T-helper 22 cell (primary cell): Measurements from ENCODE around the gene NFYA.

Experiments used
- DNase-seq: peaks from one replicate; pipeline ENCODE4 v3.0.0-alpha.2; 2020; ENCODE audit warnings: low read depth

NFYA gene

GRCh38 chr6:41072836-41073202 lies at the start of gene NFYA:
NFYA (plus strand) TSS chr6:41072974; CDS start chr6:41079090, 6,116 bp downstream.
- DNase-seq, result no peak

GRCh38 chr6:41023114-41023513 lies 49.7 kb upstream of the NFYA start:
- no peak for DNase-seq

DNA sequence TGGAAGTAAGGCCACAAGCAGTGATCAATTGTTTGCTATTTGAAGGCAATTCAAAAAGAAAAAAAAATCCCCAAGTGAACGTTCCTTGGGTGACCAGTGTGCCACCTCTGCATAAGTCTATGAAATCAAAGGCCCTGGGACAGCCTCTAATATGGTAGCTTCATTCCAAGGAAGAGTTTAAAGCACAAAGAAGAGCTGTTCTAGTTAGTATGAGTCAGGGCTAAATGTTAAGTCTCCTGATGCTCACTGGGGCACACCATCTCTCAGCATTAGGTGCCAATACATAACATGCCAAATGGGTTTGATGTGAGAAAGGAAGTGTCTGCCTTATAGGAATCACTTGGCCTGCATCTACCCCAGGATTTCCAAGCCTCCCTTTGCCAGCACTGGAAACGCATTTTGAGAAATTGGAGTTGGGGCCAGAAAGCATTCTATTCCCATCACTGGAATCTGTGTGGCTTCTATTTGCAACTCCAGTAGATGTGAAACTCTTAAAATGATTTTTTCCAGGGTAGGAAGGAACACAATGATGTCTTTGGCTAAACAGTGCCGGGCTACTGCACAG lies 46.7 kb upstream of the NFYA start:
- DNase-seq, result no peak

- no peak for DNase-seq
Observed at GRCh38 chr6:41027241-41027640, 45.5 kb upstream of the NFYA start.

GRCh38 chr6:41027799-41028560 lies 44.8 kb upstream of the NFYA start:
- DNase-seq, result peak; percentile 32

DNA sequence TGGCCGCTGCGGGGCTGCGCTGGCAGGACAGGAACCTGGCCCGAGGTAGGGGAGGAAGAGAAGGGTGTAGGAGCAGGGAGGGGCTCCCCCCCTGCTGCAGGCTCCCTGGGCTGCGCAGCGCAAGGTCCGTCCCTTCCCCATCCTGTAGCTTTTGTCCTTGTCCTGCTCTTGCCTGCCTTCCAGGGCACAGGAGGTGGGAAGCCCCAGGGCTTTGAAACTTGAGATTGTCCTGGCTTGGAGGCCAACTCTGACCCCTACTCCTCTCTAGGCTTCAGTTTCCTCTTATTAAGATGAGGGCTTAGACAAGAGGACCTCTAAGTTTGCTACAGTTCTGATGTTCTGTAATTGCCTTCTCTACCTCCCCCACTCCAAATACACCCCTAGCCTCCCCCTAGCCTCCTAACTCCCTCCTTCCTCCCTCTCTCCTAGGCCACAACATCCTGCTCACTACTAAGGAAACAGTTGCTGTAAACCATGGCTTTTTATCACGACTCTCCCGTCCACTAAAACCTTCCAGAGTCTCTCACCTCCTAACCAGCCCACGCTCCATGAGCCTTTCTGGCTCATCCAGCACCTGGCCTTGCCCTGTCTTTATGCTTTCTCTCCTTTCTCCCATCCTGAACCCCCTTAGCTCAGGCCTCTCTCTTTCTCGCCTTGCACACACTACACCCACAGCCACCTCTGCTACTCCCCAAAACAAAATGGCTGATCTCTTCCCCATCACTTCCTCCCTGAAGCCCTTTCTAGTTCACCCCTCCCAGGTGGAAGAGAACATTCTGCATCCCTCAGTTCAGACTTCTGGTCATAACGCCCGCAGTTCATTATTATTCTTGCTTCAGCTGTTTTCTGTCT lies 44.0 kb upstream of the NFYA start:
- DNase-seq, result no peak

GRCh38 chr6:41032830-41033229 lies 39.9 kb upstream of the NFYA start:
- no peak for DNase-seq

- DNase-seq, result no peak
Observed at GRCh38 chr6:41033776-41034175, 39.0 kb upstream of the NFYA start.

DNA sequence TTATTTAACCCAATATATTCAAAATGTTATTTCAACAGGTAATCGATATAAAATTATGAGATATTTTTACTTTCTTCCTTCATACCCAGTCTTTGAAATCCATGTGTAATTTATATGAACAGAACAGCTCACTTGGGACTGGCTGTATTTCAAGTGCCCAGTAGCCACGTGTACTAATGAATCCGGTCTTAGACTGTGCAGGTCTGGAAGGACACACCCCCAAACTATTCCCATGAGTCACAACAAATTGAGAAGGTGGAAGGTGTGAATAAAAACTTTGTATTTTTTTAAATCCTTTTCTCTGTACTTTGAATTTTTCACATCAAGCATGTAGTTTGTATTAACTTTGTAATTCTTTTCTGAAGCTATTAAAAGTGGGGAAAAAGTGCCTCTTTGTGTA lies 36.6 kb upstream of the NFYA start:
- DNase-seq, result no peak

- DNase-seq, result no peak
Observed at GRCh38 chr6:41036601-41037000, 36.2 kb upstream of the NFYA start.

DNA sequence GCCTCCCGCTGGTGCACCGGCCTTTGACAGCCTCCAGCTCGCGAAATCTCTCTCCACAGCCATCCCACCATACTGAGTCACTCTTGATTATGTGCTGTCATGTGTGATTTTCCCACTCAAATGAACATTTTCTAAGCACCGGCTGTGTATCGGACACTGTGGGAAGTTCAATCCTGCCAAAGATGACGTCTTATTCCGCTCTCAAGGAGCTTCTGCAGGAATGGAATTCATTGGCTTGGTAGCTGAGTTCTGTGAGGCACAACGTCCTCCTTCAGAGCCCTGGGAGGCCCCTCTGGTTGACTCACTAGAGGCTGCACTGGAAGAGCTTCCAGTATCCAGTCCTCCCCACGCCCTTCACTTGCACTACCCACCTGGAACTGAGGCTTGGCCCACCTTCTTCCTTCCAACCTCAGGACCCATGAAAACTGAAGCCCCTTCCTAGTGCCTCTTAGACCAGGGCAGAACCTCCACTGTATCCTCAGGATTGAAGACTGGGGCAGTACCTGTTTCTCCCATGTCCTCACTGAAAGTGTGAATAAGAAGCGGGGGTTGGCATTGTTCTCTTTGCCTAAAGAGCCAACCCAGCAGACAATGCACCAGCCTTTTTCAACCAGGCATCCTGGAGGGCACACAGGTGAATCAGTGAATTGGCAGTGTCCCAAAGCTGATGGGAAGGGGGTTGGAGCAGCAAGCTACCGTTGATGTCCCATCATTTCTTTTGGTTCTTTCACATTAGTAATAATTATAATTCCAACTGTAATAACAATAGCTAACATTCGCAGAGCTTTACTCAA lies 35.5 kb upstream of the NFYA start:
- no peak for DNase-seq

GRCh38 chr6:41038205-41038604 lies 34.6 kb upstream of the NFYA start:
- DNase-seq, result no peak

DNA sequence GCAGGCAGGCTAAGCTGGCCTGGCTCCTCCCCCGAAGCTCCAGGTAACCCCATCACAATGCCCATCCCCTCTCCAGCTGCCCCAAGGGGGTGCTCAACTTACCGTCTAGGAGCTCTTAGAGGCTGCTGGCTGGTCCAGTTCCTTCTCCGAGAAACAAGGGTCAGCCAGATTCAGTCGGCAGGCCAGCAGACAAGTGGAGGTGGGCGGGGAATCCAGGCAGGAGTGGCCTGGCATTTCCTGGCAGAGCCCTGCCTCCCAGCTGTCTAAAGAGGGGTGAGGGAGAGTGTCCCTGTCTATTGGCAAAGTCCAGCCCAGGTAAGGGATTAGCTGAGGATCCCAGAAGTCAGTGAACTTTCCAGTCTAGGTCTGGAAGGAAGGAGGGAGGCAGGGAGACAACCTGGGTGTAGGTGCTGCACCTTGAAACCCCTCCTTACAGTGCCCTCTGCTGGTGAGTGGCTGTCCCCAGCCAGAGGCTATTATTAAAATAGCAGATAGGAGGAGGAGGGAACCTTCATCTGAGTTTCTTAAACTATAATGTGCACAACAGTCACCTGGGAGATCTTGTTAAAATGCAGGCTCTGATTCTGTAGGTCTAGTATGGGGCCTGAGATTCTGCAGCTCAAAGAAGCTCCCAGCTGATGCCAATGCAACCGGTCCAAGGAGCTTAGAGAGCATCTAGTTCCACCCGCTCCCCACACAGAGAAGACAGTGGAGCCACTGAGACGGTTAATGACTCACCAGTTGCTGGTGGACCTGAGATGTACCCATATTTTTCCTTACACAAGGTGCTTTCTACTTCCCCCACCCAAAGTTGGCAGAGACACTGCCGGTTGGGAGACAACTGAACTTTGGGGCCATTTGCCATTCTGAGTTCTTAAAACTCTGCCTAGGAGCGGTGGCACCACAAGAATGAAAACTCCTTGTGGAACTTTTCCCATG lies 33.4 kb upstream of the NFYA start, which contains the start of gene UNC5CL:
Gene UNC5CL, minus strand, starts transcription at position 162 of the 939 bp plus-strand sequence. CDS start 4,147 bp downstream, outside the sequence.
- no peak for DNase-seq

DNA sequence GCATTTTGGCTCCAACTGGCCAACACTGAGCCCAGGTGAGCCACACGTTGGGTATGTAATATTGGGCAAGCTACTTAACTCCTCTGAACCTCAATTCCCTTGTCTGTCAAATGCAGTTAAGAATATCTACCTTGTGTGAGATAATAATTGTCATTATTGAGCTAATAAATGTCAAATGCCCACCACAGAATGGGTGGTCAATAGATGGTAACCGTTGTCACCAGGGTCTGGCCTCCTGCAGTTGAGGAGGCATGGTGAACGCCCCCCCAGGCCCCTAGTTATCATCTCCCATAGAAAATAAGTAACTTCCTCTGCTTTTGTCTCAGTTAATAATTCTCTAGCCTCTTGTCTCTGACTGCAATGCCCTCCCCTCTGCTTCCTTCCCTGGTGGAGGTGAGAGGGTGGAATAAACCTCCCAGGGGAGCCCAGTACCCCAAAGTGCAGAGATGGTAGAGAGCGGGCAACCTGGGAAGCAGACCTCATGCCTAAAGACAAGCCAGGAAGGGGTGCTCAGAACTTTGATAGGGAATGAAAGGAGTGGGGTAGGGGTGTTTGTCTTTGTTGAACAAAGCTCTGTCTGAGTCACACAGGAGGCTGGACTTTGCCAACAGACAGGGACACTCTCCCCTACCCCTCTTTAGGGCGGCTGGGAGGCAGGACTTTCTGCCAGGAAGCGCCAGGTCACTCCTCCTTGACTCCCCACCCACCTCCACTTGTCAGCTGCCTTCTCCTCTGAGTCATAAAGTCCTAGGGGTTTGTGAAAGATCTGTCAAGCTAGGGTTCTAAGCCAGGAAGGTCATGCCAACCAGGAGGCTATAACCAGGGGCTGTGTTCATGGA lies 32.5 kb upstream of the NFYA start:
- DNase-seq, result no peak

GRCh38 chr6:41040940-41041536 lies 31.7 kb upstream of the NFYA start:
- DNase-seq, result no peak

DNA sequence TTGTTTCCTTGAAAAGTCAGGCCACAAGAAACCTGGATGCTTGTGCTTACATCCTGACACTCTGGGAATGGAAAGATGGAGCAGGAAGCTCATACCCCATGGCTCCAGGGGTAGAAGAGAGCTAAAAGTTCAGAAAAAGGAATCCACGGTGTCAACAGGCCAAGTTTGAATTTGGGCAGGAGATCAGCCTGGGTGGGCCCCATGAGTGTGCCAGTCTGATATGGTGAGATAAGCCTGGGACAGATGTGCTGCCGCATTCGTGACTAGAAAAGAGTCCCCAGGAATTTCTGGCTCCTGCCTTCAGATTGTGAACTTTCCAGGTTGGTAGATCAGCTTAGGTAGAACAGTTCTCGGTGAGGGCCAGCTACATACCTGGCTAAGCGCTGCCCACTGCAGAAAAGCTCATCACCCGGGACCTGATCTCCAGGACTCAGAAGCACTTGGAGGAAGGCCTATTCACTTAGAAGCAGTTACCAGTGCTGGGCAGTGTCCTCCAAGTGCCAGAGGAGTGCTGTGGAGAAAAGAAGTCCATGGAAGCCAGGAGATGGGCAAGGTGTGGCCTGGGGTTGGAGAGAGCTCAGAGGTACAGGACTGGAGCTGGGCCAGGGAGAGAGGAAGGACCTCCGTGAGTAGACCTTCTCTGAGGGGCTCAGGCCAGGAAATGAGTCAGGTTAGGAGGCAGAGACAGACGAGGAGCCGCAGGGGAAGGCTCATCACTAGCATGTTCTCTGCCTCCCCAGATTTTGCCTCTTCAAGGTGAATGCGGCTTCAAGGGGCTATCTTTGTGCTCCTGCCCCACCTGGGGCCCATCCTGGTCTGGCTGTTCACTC lies 30.3 kb upstream of the NFYA start, which contains the start of gene TSPO2:
Gene TSPO2, plus strand, starts transcription at position 242 of the 830 bp plus-strand sequence. Its CDS starts 519 bp downstream, at position 761.
- DNase-seq, result no peak

DNA sequence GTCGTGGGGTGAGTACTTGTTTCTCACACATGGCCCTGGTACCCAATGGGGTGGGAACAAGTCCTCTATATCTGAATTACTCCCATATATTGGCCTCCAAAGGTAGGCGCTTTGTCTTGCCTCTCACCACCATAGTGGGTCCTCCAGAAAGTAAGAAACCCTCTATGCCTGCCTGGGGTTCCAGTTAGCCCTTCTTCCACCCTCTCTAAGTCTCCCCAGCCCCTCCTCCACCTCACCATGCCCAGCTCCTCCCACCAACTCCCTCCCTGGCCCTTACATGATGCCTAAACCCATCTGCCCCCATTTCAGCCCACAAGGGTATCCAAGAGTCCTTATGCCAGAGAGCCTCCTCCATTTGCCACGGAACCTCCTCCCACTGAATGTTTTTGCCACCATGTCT lies 29.6 kb upstream of the NFYA start:
- DNase-seq, result no peak

- DNase-seq, result no peak
Observed at GRCh38 chr6:41045664-41046063, 27.1 kb upstream of the NFYA start.

DNA sequence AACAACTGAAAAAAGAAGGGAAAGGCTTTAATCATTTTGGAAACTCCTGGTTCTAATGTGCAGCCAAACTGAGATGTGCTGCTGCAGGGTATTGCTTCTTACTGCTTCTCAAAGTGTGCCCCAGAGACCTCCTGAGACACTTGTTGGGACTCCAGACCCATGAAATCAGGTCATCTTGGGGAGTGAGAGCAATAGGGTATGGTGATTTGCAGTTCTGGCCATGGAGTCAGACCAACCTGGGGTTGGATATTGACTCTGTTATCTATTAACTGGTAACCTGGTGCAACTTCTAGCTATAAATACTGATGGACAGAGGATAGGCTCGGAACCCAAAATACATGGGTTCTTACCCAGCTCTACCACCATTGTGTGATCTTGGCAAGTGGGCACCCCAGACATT lies 26.7 kb upstream of the NFYA start:
- no peak for DNase-seq
